Endothelial cell (in vitro differentiated cells): ENCODE data around the gene SLX9. TPM values are rescaled to one million over a fixed set of nuclear protein-coding genes. Genes with fewer than 3 reads are reported as not detected.

Experiments used
- DNase-seq: peaks from one replicate; pipeline ENCODE4 v3.0.0; 2021; ENCODE audit warnings: low spot score
- H3K27ac Mint-ChIP-seq: one replicate; pipeline ENCODE4 v1.8.0; 2021; ENCODE audit warnings: mixed read lengths, inconsistent platforms; ENCODE audit not compliant: unreplicated experiment
- H3K27me3 Mint-ChIP-seq: one replicate; pipeline ENCODE4 v1.8.0; 2021; ENCODE audit warnings: mild to moderate bottlenecking, moderate library complexity, mixed read lengths, inconsistent platforms; ENCODE audit not compliant: unreplicated experiment
- H3K36me3 Mint-ChIP-seq: one replicate; pipeline ENCODE4 v1.8.0; 2021; ENCODE audit warnings: mild to moderate bottlenecking, low read depth, mixed read lengths, inconsistent platforms; ENCODE audit not compliant: unreplicated experiment
- H3K4me1 Mint-ChIP-seq: one replicate; pipeline ENCODE4 v1.8.0; 2021; ENCODE audit warnings: mild to moderate bottlenecking, mixed read lengths, inconsistent platforms; ENCODE audit not compliant: unreplicated experiment
- H3K4me3 Mint-ChIP-seq: one replicate; pipeline ENCODE4 v1.8.0; 2021; ENCODE audit warnings: mild to moderate bottlenecking, mixed read lengths, inconsistent platforms; ENCODE audit not compliant: unreplicated experiment
- H3K9me3 Mint-ChIP-seq: one replicate; pipeline ENCODE4 v1.8.0; 2021; ENCODE audit warnings: mixed read lengths, inconsistent platforms; ENCODE audit not compliant: unreplicated experiment
- CTCF ChIP-seq: fragments of 200-600 bp; sonication (generic); IDR thresholded peaks from one replicate; pipeline ENCODE4 v1.5.0; 2021; ENCODE audit warnings: antibody characterized with exemption; ENCODE audit not compliant: unreplicated experiment
- total RNA-seq: library from RNA; stranded (reverse); fragmentation: NEBNext Ultra II Directional; extraction: Animal tissue kit (Norgen Biotek cat#: 25700); gene quantifications from one replicate; pipeline ENCODE4 v1.2.1, GENCODE V29; 2021; ENCODE audit not compliant: unreplicated experiment

The SLX9 gene
- total RNA-seq, 1 donor from 2014 or later: 13.7 TPM

- Mint-ChIP-seq H3K36me3 (no peaks in the 10 kb centered on the region), H3K27me3 (peaks cover 14% of the 10 kb centered on the region), H3K27ac (no peak overlapping the region), H3K4me3 (no peak overlapping the region), H3K4me1 (peaks cover 3% of the 10 kb centered on the region), H3K9me3 (no peaks in the 10 kb centered on the region)
- DNase-seq: no peak
- TF ChIP-seq CTCF: no peak
Measured at GRCh38 chr21:45014747-45015468, 75.1 kb downstream of the SLX9 start.

- Mint-ChIP-seq H3K27me3 (peaks cover 14% of the 10 kb centered on the region), H3K9me3 (no peaks in the 10 kb centered on the region), H3K27ac (no peak overlapping the region), H3K36me3 (peaks cover 2% of the 10 kb centered on the region), H3K4me3 (no peak overlapping the region), H3K4me1 (peaks cover 3% of the 10 kb centered on the region)
- TF ChIP-seq CTCF: no peak
- DNase-seq: no peak
Measured at GRCh38 chr21:45015469-45015860, 75.6 kb downstream of the SLX9 start.

GRCh38 chr21:45016031-45016405, 76.2 kb downstream of the SLX9 start:
- H3K27me3 Mint-ChIP-seq: peaks cover 15% of the 10 kb centered on the region

GRCh38 chr21:45016406-45017038, 76.7 kb downstream of the SLX9 start:
- H3K27ac Mint-ChIP-seq: no peak overlapping the region
- H3K27me3 Mint-ChIP-seq: peaks cover 15% of the 10 kb centered on the region
- peaks cover 3% of the 10 kb centered on the region for H3K4me1 Mint-ChIP-seq
- no peak overlapping the region for H3K4me3 Mint-ChIP-seq
- H3K9me3 Mint-ChIP-seq: no peaks in the 10 kb centered on the region
- peaks cover 5% of the 10 kb centered on the region for H3K36me3 Mint-ChIP-seq
- no peak for TF ChIP-seq CTCF
- DNase-seq: no peak

More at GRCh38 chr21:45016031-45016405, 76.2 kb downstream of the SLX9 start:
- Mint-ChIP-seq H3K27ac (no peak overlapping the region), H3K36me3 (peaks cover 5% of the 10 kb centered on the region), H3K4me1 (peaks cover 3% of the 10 kb centered on the region), H3K4me3 (no peak overlapping the region), H3K9me3 (no peaks in the 10 kb centered on the region)
- TF ChIP-seq CTCF: no peak
- DNase-seq: no peak
